ENCODE measurements around the gene GSTO1.

Gene GSTO1

GRCh38 chr10:104251443-104251842, 3.2 kb upstream of the GSTO1 start:
- no peak for DNase-seq (ENCODE audit: low spot score)

DNA sequence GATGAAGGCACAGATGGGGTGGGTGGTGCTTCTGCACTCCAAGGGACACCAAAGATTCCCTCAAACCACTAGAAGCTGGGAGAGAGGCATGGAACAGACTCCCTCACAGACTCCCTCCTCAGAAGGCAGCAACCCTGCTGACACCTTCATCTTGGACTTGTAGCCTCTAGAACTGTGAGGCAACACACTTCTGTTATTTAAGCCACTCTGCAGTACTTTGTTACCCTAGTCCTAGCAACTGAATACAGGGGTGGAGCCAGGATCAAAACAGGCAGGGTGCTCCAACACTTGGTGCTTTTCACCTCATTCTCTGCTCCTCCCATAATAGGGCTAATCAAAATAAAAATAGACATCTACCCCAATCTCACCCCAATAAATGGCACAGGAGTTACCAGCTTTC, 2.3 kb upstream of the GSTO1 start:
- DNase-seq (ENCODE audit: low spot score), result no peak

DNA sequence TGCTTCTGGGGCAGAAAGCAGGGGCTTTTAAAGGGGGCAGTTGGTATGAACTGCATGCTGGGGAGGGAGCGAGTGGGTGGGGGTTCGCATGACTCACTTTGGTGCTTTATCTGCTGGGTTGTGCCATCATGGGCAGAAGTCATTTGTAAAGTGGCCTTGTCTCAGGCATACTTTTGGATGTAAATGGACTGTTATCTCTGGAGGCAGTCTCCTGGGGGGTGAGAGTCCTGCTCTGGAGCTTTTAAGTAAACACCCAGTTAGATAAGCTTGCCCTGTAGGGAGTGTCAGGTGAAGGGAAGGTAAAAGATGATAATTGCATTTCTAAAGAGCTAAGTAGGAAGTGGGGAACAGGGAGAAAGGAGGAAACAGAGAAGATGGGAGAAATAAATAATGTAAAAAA, 1.6 kb upstream of the GSTO1 start:
- DNase-seq (ENCODE audit: low spot score), result peak; percentile 84

DNA sequence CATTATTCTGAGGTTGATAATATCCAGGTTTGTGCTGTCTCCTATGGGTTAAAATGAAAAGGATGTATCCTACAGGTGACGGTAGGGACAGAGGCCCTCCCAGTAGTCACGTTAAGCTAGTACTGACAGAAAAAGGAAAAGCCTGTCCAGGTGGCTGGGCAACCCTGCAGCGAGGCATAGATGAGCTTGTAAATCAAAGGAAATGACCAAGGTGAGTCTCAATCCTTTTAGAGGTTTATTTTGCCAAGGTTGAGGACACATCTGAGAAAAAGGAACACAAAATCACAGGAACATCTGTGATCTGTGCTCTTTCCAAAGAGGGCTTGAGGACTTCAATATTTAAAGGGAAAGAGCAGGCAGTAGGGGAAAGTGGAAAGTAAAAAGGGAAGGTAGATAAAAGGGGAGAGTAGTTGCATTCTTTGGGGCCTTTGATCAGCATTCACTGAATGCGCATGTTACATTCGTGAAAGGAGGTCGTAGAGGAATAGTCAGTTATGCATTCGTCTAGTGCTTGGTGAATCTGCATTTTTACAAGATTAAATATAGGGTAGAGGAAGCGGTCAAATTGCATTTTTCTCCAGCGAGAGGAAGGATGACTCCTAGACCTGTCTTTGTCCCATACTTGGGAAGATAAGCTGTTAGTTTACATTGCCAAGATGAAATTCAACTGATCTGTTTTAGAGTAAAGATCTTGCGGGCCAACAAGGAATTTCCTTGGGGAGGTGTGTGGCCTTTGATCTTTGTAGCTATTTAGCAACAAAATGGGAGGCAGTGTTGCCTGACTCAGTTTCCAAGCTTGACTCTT, 884 bp upstream of the GSTO1 start:
- DNase-seq (ENCODE audit: low spot score), result no peak

DNA sequence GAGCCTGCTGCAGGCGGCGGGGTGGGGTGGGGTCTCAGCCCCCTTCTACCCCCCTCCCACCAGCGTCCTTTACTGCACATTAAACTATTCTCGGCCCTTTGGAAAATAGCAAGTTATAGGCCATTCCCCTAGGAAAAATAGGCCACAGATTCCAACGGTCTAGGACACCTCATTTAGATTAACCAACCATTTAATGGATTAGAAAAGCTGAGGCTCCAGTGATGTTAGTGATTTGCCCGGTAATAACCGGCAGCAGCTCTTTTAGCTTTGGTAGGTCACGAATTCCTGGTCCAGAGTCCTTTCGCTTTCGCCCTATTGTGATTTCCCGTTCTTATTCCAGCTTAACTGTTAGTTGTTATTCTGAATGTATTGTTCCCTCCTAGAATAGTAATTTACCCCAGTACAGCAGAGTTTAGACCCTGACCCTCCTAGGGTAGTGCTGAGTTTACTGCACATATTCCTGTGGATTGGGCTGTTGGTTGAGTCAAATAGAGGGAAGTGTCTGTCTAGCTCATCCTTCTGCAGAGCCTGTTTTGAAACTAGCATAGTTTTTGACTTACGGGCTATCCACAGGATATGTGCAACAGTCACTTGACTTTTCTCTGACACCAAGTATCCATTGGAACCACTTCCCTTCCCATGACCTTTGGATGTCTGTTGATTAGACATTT, 754 bp downstream of the GSTO1 start:
- DNase-seq (ENCODE audit: low spot score), result no peak

GRCh38 chr10:104256335-104256961, 1.8 kb downstream of the GSTO1 start:
- no peak for DNase-seq (ENCODE audit: low spot score)

DNA sequence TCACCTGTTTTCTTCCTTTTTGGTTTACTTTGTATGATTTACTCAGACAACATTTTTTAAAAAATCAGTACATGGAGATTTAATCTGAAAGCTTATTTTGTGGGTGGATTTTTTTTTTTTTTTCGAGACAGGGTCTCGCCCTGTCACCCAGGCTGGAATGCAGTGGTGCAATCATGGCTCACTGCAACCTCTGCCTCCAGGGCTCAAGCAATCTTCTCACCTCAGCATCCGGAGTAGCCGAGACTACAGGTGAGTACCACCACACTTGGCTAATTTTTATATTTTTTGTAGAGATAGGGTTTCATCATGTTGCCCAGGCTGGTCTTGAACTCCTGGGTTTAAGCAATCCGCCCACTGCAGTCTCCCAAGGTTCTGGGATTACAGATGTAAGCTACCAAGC, 2.5 kb downstream of the GSTO1 start:
- no peak for DNase-seq (ENCODE audit: low spot score)

DNA sequence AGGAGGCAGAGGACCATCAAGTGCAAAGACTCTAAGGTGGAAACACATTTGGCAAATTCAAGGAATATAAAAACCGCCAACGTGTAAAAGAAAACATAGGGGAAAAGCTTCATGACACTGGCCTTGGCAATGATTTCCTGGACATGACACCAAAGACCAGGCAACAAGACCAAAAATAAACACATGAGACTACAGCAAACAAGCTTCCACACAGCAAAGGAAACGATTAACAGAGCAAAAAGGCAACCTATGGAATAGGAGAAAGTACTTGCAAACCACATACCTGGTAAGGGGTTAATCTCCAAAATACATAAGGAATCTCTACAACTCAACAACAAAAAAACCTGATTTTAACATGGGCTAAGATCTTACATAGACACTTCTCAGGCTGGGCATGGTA, 3.5 kb downstream of the GSTO1 start:
- DNase-seq (ENCODE audit: low spot score), result no peak

DNA sequence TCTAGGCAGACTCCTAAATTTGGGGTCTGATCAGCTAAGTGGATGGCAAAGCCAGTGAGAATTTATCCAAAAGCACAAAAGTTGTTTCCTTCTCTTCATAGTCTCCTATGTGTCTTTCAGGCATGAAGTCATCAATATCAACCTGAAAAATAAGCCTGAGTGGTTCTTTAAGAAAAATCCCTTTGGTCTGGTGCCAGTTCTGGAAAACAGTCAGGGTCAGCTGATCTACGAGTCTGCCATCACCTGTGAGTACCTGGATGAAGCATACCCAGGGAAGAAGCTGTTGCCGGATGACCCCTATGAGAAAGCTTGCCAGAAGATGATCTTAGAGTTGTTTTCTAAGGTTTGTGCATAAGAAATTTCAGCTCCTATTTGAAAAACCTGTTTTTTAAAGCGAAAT, 4.8 kb downstream of the GSTO1 start:
- DNase-seq (ENCODE audit: low spot score), result no peak

- no peak for DNase-seq (ENCODE audit: low spot score)
Measured at GRCh38 chr10:104259999-104260774, 5.5 kb downstream of the GSTO1 start.

DNA sequence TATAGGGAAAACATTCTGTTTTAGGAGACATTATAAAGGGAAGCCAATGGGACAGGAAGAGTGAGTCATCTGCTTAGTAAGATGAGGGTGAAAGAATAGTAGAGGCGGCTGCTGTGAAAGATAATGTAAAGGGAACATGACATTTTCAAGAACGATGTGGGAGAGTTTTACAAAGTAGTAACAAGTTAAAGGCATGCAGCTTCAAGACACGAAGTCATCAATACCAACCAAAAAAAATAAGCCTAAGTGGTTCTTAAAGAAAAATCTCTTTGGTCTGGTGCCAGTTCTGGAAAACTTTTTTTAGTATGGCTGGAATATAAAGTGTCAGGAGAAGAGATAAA, 6.1 kb downstream of the GSTO1 start:
- DNase-seq (ENCODE audit: low spot score), result no peak

DNA sequence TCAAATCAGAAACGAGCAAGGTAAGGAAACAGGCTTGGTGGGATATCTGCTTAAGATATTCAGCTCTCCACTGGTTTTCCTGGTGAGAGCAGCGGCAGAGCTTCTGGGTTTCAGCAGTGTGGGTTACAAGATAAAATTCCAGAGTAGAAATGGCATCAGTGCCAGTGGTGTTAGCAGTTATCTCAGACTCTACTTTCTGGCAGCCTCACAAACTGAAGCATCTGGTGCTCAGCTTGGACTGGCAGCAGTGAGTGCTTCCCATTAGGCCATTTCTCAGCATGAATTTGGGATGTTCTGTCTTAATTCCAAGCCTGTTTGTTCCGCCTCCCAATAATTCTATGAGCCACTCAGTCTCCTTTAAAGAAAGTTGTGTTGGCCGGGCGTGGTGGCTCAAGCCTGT, 7.4 kb downstream of the GSTO1 start:
- DNase-seq (ENCODE audit: low spot score), result no peak

DNA sequence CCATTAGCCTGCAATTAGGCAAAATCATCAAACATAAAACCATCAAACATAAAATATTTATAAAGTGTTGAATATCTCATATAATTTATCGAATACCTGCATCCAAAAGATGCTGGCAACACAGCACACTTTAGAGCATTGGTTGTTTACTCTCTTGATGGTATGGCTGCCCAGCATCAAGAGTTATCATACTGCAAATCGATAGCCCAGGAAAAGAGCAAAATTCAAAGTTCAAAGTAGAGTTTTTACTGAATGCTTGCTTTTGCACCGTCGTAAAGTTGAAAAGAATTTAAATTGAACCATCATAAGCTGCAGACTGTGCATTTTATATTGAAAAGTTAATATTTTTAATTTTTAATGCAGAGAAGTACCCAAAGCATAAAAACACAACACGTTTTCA, 10.1 kb downstream of the GSTO1 start:
- DNase-seq (ENCODE audit: low spot score), result no peak

GRCh38 chr10:104267721-104268404, 13.2 kb downstream of the GSTO1 start:
- DNase-seq (ENCODE audit: low spot score), result no peak

- no peak for DNase-seq (ENCODE audit: low spot score)
Measured at GRCh38 chr10:104268405-104268712, 13.7 kb downstream of the GSTO1 start.

DNA sequence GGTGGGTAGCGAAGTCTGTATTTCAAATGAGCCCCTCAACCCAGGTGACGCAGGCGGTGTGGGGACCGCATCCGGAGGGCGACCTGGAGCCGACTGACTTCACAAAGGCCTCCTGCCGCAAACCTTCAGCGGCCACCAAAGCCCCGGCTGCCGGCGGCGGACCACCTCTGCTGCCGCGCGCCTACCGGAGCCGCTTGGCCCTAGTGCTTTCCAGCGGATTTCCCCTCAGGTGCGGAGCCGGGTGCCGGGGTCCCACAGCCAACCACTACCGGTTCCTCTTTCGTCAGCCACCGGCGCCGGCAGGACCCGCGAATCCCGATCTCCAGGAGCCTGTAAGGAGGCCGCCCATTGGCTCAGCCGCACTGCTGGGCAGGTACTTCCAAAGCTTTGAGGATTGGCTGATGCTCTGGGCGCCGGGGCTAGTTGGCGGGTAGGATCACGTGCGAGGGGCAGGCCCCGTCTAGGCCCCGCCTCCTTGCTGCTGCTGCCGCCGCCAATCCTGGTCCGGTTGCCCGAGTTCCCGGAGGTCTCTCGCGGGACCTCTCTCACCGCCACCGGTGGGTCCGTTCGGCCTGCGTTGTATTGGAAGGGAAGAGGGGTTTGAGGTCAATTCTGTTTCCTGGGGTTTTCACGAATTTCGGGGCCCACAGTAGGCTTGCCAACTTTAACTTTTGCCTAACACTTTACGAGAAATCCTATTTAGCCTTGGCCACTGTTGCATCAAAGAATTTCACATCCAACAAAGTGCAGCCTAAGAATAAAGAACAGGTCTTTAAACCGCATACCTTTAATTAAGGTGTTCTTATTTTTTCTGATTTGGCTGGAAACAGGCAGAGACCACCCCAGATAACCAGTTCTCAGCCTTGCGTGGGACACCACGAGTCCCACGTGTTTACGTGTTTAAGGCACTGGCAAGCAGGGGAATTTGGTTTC, 14.3 kb downstream of the GSTO1 start, which contains the start of gene GSTO2:
Gene GSTO2, plus strand, starts transcription at position 472 of the 933 bp plus-strand sequence. CDS start 5,732 bp downstream, outside the sequence.
- no peak for DNase-seq (ENCODE audit: low spot score)

DNA sequence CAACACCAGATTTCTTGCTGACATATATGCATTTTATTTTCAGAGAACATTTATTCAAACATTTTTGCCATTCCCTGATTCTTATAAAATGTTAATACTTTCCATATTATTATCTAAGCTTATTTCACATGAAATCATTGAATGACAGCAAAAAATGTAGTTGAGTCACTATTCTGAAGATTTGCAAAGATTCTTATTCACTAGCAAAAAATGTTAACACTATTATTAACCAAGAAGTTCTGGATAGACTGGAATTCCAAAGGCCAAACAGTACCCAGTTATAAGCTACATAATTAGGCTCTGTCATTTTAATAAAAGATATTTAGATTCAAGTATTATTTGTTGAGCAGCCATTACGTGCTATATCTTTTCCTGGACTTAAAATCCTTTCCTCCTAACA, 18.6 kb downstream of the GSTO1 start:
- DNase-seq (ENCODE audit: low spot score), result no peak

GRCh38 chr10:104273899-104274575, 19.3 kb downstream of the GSTO1 start:
- DNase-seq (ENCODE audit: low spot score), result no peak

- DNase-seq (ENCODE audit: low spot score), result peak; percentile 78
Measured at GRCh38 chr10:104274762-104275721, 20.4 kb downstream of the GSTO1 start.

Data from HuH-7 (cell line).